UCSD-AML1 (cell line): ENCODE measurements around the gene CIITA.
"Not testable (repeated sequence)": the region's sequence is repeated elsewhere in the genome, so short reads cannot be mapped to it uniquely, and the experiment has no call there.

Experiments
- DNase-seq: peaks from one replicate; lab custom pipeline; 2025; ENCODE audit not compliant: unreplicated experiment; lab: John Stamatoyannopoulos, UW

The CIITA gene, protein sequence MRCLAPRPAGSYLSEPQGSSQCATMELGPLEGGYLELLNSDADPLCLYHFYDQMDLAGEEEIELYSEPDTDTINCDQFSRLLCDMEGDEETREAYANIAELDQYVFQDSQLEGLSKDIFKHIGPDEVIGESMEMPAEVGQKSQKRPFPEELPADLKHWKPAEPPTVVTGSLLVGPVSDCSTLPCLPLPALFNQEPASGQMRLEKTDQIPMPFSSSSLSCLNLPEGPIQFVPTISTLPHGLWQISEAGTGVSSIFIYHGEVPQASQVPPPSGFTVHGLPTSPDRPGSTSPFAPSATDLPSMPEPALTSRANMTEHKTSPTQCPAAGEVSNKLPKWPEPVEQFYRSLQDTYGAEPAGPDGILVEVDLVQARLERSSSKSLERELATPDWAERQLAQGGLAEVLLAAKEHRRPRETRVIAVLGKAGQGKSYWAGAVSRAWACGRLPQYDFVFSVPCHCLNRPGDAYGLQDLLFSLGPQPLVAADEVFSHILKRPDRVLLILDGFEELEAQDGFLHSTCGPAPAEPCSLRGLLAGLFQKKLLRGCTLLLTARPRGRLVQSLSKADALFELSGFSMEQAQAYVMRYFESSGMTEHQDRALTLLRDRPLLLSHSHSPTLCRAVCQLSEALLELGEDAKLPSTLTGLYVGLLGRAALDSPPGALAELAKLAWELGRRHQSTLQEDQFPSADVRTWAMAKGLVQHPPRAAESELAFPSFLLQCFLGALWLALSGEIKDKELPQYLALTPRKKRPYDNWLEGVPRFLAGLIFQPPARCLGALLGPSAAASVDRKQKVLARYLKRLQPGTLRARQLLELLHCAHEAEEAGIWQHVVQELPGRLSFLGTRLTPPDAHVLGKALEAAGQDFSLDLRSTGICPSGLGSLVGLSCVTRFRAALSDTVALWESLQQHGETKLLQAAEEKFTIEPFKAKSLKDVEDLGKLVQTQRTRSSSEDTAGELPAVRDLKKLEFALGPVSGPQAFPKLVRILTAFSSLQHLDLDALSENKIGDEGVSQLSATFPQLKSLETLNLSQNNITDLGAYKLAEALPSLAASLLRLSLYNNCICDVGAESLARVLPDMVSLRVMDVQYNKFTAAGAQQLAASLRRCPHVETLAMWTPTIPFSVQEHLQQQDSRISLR

GRCh38 chr16:10876799-10877341 is at the start of gene CIITA:
TSS of gene CIITA (plus strand) at chr16:10877202. CDS start at chr16:10877331, 129 bp downstream.
- peak; percentile 55 for DNase-seq

GRCh38 chr16:10827691-10828341 is 49.2 kb upstream of the CIITA start:
- no peak for DNase-seq

GRCh38 chr16:10828851-10829366 is 48.1 kb upstream of the CIITA start:
- peak; percentile 39 for DNase-seq

DNA sequence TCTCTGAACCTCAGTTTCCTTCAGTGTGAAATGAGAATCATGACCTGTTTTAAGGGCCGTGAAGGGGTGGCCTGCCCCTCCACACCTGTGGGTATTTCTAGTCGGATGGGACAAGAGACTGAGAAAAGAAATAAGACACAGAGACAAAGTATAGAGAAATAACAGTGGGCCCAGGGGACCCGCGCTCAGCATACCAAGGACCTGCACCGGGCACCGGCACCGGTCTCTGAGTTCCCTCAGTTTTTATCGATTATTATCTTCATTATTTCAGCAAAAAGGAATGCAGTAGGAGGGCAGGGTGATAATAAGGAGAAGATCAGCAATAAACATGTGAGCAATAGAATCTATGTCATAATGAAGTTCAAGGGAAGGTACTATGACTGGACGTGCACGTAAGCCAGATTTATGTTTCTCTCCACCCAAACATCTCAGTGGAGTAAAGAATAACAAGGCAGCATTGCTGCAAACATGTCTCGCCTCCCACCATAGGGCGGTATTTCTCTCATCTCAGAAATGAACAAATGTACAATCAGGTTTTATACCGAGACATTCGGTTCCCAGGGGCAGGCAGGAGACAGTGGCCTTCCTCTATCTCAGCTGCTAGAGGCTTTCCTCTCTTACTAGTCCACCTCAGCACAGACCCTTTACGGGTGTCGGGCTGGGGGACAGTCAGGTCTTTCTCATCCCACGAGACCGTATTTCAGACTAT is 47.5 kb upstream of the CIITA start:
- DNase-seq: not testable (repeated sequence)

GRCh38 chr16:10830240-10830639 is 46.8 kb upstream of the CIITA start:
- not testable (repeated sequence) for DNase-seq

GRCh38 chr16:10831894-10832886 is 44.8 kb upstream of the CIITA start:
- no peak for DNase-seq

DNA sequence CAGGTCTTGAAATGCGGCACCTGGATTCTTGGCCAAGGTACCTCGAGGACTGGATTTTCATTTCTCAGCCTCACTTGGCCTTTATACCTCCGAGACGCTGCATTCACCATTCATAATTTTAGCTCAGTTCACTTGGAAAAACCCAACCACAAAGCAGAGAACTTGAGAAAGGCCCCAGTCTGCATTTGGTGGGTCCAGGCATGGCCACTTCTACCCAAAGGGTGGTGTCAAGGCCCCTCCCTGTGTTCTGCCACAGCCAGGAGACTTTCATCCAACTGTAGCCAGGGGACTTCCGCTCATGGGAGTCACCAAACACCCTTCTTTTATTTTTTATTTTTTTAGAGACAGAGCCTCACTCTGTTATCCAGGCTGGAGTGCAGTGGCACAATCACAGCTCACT is 43.7 kb upstream of the CIITA start:
- no peak for DNase-seq

- DNase-seq: no peak
These were observed 42.9 kb upstream of the CIITA start for GRCh38 chr16:10834130-10834529.

GRCh38 chr16:10834766-10835165 is 42.2 kb upstream of the CIITA start:
- no peak for DNase-seq

GRCh38 chr16:10835281-10835931 is 41.6 kb upstream of the CIITA start:
- DNase-seq: no peak

GRCh38 chr16:10836174-10836853 is 40.7 kb upstream of the CIITA start:
- DNase-seq: no peak

DNA sequence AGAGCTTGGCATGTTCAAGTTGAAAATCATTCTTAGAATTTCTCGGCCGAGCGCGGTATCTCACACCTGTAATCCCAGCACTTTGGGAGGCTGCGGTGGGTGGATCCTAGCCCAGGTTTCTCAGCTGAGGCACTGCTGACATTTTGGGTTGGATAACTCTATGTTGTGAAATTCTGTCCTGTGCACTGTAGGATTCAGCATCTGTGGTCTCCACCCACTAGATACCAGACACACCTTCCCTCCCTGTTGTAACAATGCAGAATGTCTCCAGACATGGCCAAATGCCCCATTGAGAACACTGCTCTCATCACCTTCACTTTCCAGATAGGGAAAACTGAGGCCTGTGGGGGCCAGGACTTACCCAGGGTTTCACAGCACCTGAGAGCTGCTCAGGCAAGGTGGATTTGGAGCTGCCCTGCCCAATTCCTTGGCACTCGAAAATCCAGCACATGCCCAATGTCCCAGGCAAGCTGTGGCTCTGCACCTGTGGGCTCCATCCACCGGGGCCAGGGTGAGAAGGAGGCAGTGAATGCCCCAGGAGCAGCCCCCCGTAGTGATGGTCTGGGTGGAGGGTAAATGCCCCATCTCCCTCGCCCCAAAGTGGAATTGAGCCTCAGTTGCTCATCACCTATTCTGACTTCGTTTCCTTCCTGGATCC is 38.3 kb upstream of the CIITA start:
- DNase-seq: no peak

DNA sequence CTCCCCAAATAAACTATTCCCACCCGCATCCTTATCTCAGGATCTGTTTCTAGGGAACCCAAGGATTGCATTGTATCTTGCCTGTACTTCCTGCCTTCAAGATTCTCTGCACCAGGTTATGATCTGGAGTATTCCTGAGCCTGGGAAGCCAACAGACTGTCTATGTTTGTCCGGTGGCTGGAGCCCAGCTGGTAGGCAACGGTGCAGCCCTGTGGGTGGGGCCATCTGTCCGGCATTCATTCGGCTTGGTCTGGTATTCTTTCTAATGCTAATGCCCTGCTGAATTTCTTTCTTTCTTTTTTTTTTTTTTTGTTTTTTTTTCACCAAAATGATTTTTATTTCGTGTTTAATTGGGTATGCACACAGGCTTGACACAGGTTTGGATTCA is 37.7 kb upstream of the CIITA start:
- DNase-seq: no peak

GRCh38 chr16:10840703-10841102 is 36.3 kb upstream of the CIITA start:
- no peak for DNase-seq

GRCh38 chr16:10846213-10846998 is 30.6 kb upstream of the CIITA start:
- peak; percentile 21 for DNase-seq

- DNase-seq: no peak
These were observed 29.8 kb upstream of the CIITA start for GRCh38 chr16:10847176-10847575.
